Measurements from ENCODE around the gene FBXW12.
"Not testable (repeated sequence)": the region's sequence is repeated elsewhere in the genome, so short reads cannot be mapped to it uniquely, and the experiment has no call there.

Gene FBXW12

DNA sequence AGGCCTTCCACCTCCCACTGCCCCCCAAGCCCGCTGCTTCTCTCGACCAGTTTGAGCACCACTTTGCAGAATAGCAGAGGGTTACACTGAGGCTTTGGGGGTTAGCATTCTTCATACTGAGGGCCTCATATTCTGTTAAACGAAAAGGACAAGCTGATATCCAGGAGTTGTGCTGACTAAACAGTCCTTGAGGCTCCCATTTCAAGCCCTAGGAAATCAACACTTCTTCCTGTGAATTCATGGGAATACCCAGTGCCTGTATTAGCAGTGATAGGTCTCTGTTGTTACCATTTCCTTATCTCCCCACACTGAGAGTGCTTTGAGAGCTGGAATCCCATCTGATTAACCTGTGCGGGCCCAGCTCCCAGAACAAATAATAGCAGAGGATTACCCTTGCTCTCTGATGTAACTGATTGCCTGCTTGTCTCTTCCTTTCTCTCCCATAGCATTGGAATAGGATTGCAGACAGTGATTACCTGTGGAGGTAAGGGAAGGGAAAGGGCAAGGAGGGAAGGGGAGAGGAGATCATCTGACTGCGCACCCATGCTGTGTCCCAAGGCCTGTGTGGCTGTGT is 930 bp downstream of the FBXW12 start:
- in situ Hi-C loops (cut with MboI; ENCODE audit: low sequenced_read_pairs): no loop called here

- in situ Hi-C loops (cut with MboI; ENCODE audit: low sequenced_read_pairs): no loop called here
Measured at GRCh38 chr3:48387634-48388033, 15.6 kb downstream of the FBXW12 start.

GRCh38 chr3:48388966-48389365 is 16.9 kb downstream of the FBXW12 start:
- in situ Hi-C loops (cut with MboI; ENCODE audit: low sequenced_read_pairs): no loop called here

GRCh38 chr3:48394391-48394790 is 22.4 kb downstream of the FBXW12 start:
- in situ Hi-C loops (cut with MboI; ENCODE audit: low sequenced_read_pairs): no loop called here

- in situ Hi-C loops (cut with MboI; ENCODE audit: low sequenced_read_pairs): no loop called here
Measured at GRCh38 chr3:48395714-48396113, 23.7 kb downstream of the FBXW12 start.

DNA sequence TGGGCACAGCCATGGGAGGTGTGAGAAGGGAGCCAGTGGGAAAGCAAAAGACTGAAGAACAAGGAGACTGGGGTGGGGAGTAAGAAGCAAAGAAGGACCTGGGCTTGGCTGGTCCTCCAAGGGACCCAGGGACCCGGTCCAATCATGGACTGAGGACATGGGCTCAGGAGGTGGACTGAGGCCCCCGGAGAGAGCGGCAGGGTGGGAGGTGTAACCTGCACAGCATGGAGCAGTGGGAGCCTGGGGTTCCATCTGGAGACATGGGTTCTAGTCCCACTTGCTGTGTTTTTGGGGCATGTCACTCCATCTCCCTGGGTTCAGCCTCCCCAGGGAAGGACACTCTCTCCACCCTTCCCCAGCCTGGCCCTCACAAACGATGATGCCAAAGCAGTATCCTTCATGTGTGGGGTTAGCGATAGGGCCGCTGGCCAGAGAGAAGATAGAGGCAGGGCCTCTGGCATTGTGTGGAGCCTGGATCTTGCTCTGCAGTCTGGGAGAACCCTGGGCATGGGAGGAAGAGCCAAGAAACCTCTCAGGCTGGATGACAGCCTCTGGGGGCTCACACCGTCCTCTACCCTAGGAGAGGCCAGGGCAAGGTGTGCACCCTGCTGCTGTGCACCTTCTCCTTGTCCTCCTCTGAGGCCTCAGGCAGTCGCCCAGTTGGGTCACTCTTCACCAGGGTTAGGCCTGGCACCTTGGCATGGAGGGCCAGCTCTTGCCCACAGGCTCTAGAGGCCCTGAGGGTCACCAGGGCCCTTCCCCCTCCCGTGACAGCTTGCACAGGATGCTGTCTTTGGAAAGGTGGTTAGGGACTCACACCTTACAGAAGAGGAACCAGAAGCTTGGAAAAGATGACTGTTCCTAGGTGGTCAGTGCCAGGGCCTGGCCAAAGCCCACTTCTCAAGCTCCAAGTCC is 26.0 kb downstream of the FBXW12 start:
- in situ Hi-C loops (cut with MboI; ENCODE audit: low sequenced_read_pairs): no loop called here

GRCh38 chr3:48398701-48399386 is 26.8 kb downstream of the FBXW12 start:
- in situ Hi-C loops (cut with MboI; ENCODE audit: low sequenced_read_pairs): no loop called here

- in situ Hi-C loops (cut with MboI; ENCODE audit: low sequenced_read_pairs): no loop called here
Measured at GRCh38 chr3:48399387-48400172, 27.6 kb downstream of the FBXW12 start.

DNA sequence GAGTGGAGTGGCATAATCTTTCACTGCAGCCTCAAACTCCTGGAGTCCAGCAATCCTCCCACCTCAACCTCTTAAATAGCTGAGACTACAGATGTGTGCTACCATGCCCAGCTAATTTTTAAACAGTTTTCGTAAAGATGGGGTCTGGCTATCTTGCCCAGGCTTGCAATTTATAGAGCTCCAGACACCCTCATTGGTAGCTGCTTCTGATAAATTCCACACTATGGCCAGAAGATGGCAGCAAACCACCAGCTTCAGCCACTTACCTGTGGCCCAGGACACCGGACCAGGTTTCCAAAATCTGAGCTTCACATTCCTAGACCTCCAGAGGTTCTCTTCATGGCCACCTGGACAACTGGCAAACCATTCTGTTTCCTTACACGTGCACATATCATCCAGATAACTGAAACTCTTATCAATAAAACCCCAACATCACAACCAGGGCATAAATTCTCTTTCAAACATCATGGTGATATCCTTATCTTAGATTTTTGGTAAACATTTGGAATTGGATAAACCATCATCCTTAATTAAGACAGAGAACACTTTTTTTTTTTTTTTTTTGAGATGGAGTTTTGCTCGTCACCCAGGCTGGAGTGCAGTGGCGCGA is 28.9 kb downstream of the FBXW12 start:
- in situ Hi-C loops (cut with MboI; ENCODE audit: low sequenced_read_pairs): no loop called here

- in situ Hi-C loops (cut with MboI; ENCODE audit: low sequenced_read_pairs): not testable (repeated sequence)
Measured at GRCh38 chr3:48401434-48401901, 29.4 kb downstream of the FBXW12 start.

DNA sequence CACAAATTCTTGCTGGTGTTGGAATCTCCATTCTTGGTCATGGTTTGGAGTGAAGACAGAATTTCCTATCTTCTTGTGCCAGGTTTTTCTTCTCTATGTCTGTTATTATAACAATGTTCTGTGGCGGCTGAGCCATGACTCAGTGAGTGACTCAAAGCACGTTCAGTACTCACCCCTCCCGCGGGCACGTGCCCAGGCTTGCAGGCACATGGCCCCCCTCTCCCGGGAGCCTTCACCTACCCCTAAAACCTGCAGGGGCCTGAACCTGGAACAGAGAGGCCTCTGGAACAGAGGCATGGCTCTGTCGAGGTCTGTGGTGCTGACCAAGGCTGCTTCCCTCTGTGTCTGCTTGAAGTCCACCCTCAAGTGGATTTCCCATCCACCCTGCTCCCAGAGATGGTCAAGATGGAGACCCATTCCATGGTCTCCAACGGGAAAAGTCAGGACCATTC is 30.3 kb downstream of the FBXW12 start:
- in situ Hi-C loops (cut with MboI; ENCODE audit: low sequenced_read_pairs): no loop called here

GRCh38 chr3:48402907-48403306 is 30.9 kb downstream of the FBXW12 start:
- in situ Hi-C loops (cut with MboI; ENCODE audit: low sequenced_read_pairs): no loop called here

DNA sequence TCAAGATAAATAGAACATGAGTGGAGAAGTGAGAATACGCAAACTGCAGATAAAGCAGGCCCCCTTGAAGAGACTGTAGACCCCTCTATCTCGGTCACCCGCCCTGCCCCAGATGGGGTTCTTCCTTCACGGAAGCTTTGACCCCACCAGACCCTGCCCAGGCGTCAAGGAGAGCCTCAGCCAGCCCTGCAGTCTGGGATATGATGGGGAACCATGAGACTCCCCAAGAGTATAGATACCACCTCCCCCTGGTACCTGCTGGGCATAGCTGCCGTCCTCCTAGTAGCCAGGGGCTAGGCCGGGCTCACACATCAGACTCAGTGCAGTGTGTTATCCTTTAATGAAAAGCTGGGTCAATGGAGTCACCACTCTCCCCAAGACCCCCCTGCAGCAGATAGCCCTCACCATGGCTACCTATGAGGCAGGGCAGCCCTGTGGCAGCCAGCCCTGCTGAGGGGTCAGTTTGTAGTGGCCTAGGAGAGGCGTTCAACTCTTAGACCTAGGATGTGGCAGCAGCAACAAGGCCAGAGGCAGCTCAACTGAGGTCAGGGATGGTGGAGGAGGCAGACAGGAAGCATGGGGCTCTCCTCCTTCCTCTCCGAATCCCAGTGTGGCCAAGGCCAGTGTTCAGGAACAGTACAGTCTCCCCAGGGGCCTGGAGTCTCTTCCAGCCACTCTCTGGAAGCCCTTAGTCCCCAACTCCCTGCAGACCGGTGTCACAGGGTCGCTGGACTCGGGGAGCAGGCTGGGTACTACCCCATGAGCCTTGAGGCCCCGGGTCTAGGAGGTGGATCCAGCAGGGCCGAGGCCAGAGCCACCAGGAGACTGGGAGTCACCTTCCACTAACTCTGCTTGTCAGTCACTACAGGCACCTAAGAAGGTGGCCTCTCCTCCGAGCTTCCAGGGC is 31.8 kb downstream of the FBXW12 start:
- in situ Hi-C loops (cut with MboI; ENCODE audit: low sequenced_read_pairs): no loop called here

DNA sequence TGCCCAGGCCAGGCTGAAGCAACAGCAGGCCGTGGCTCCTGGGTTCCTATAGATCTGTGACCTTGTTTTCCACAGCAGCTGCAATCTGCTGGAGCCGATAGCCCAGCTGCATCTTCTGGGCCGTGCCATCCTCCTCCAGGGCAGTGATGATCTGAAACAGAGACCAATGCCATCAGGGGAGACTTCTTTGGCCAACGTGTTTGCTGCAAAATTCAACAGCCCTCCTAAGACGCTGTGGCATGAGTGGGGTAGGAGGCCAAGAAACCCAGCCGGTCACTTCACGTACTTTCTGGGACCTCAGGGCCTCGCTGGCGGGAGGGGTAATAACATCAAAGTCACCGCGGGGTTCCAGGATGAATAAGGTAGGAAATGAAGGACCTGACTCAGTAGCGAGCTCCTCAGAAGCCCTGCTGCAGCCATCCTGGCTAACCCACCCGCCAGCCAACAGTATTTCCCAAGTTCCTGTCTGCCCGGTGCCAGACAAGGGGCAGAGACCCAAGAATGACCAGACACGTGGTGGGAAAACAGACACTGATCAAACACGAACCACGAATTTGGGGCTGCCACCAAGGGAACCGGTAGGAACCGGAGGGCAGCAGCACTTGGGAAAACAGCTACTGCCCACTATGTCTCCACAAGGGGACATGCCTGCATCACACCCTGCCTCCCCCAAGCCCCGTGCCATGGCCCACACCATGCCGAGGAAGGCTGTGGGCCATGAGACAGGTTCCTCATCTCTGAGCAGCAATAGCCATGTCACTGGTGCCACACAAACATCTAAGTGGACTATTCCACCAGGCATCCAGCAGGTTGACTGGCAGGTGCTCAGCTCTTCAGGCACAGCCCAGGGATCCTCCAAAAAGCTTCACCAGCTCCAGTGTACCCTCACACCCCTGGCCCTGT is 32.7 kb downstream of the FBXW12 start:
- in situ Hi-C loops (cut with MboI; ENCODE audit: low sequenced_read_pairs): no loop called here

- in situ Hi-C loops (cut with MboI; ENCODE audit: low sequenced_read_pairs): no loop called here
Measured at GRCh38 chr3:48405343-48405881, 33.4 kb downstream of the FBXW12 start.

- in situ Hi-C loops (cut with MboI; ENCODE audit: low sequenced_read_pairs): no loop called here
Measured at GRCh38 chr3:48405971-48406370, 34.0 kb downstream of the FBXW12 start.

- in situ Hi-C loops (cut with MboI; ENCODE audit: low sequenced_read_pairs): no loop called here
Measured at GRCh38 chr3:48406443-48407431, 34.7 kb downstream of the FBXW12 start.
